Lower lobe of right lung (tissue), 2 donors: Measurements from ENCODE around the gene ZBP1. TPM values are rescaled to one million over a fixed set of nuclear protein-coding genes. Genes with fewer than 3 reads are reported as not detected.

Experiments used
- ATAC-seq, 2 donors: fragments of 200-7000 bp; cut with Tn5 transposase; one replicate each; pipeline ENCODE4 v1.9.1; 2020 to 2022; ENCODE audit warnings: mild to moderate bottlenecking in 2 of 2, moderate library complexity in 2 of 2
- DNase-seq: peaks from one replicate; pipeline ENCODE4 v3.0.0-alpha.2; 2020
- H3K27ac ChIP-seq: fragments of 200-600 bp; one replicate; pipeline ENCODE4 v1.8.0; 2022
- H3K27me3 ChIP-seq: fragments of 200-600 bp; one replicate; pipeline ENCODE4 v1.8.0; 2022; ENCODE audit warnings: low read depth
- H3K36me3 ChIP-seq: fragments of 200-600 bp; one replicate; pipeline ENCODE4 v1.8.0; 2022; ENCODE audit warnings: mild to moderate bottlenecking
- H3K4me1 ChIP-seq: fragments of 200-600 bp; one replicate; pipeline ENCODE4 v1.8.0; 2022
- H3K4me3 ChIP-seq: fragments of 200-600 bp; one replicate; pipeline ENCODE4 v1.8.0; 2022; ENCODE audit warnings: mild to moderate bottlenecking
- H3K9me3 ChIP-seq: fragments of 200-600 bp; one replicate; pipeline ENCODE4 v1.8.0; 2022
- intact Hi-C: fragments of 100-400 bp; cut with DNase I; formaldehyde crosslinking; loops from one replicate; pipeline ENCODE4 v1.11.0; 2022
- total RNA-seq: library from RNA; stranded (reverse); fragmentation: NEBNext Ultra II Directional; extraction: Animal tissue kit (Norgen Biotek cat#: 25700); gene quantifications from one replicate; pipeline ENCODE4 v1.2.1, GENCODE V29; 2021
- TF ChIP-seq, protein P1 (sequence below): fragments of 200-600 bp; IDR thresholded peaks from one replicate; pipeline ENCODE4 v1.8.0; 2022; ENCODE audit warnings: antibody characterized with exemption, mild to moderate bottlenecking
- donor health status: DM: no; HTN: yes; CAD: no; lungs with severe emphysema.

The ZBP1 gene
- total RNA-seq, 1 donor from 2014 or later: 5.8 TPM

DNA sequence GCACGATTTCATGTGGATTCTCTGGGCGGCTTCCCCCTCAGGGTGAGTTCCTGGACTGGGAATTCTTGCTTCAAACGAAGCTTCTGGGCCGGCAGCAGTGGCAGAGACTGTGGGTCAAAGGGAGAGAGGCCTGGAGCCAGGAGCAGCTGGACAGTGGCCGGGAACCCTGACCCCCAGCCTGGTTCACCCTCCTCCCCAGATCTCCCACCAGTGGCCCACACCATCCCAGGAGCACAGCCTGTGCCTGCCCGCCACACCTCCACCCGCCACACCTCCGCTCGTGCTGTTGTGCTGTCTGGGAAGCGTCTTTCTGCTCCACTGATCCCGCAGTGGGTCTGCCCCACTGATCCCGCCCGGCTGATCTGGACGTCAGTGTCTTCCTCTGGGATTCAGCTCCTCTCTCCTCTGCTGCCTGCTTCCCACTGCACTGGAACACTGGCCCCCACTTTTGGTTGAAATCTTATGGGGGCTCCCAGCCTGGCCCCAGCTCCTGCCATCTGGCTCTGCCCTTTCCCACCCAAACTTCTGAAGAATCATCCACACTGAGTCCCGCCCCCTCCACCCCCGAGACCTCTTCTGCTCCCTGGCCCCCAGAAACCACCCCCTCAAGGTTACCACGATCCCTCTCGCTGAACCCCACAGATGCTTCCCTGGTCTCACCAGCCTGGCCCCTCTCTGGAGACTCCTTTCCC, 9.8 kb downstream of the ZBP1 start:
- TF ChIP-seq, protein P1, sequence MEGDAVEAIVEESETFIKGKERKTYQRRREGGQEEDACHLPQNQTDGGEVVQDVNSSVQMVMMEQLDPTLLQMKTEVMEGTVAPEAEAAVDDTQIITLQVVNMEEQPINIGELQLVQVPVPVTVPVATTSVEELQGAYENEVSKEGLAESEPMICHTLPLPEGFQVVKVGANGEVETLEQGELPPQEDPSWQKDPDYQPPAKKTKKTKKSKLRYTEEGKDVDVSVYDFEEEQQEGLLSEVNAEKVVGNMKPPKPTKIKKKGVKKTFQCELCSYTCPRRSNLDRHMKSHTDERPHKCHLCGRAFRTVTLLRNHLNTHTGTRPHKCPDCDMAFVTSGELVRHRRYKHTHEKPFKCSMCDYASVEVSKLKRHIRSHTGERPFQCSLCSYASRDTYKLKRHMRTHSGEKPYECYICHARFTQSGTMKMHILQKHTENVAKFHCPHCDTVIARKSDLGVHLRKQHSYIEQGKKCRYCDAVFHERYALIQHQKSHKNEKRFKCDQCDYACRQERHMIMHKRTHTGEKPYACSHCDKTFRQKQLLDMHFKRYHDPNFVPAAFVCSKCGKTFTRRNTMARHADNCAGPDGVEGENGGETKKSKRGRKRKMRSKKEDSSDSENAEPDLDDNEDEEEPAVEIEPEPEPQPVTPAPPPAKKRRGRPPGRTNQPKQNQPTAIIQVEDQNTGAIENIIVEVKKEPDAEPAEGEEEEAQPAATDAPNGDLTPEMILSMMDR: no peak
- H3K9me3 ChIP-seq: no peaks in the 10 kb centered on the region
- no peaks in the 10 kb centered on the region for H3K36me3 ChIP-seq
- DNase-seq (peak; percentile 32), ATAC-seq (no peak)
- no peak overlapping the region for H3K4me3 ChIP-seq
- intact Hi-C loops: no loop called here
- H3K4me1 ChIP-seq: no peaks in the 10 kb centered on the region
- peaks cover 8% of the 10 kb centered on the region for H3K27me3 ChIP-seq
- H3K27ac ChIP-seq: no peak overlapping the region

DNA sequence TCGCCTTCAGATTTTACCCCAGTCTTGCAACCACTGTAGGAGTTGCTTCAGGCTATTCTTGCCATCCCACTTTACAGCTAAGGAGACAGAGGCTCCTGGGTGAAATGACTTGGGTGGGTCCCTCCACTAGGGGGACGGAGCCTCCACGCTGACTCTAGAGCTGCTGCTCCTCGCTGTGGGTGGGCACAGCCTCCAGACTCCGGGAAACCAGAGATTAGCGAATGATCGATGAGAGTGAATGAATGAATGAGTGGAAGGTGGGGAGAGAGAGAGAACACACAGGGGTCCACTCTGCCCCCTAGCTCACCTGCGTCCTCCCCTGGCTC, 10.4 kb downstream of the ZBP1 start:
- ATAC-seq (no peak), DNase-seq (no peak)
- intact Hi-C loops: loop anchor here (10.0 kb wide), 1 partner anchor 595 kb away; no protein-coding TSS in a partner anchor
- no peak overlapping the region for H3K4me3 ChIP-seq
- no peak overlapping the region for H3K27ac ChIP-seq
- no peaks in the 10 kb centered on the region for H3K9me3 ChIP-seq
- peaks cover 8% of the 10 kb centered on the region for H3K27me3 ChIP-seq
- no peaks in the 10 kb centered on the region for H3K36me3 ChIP-seq
- no peaks in the 10 kb centered on the region for H3K4me1 ChIP-seq
- TF ChIP-seq, protein P1: no peak

DNA sequence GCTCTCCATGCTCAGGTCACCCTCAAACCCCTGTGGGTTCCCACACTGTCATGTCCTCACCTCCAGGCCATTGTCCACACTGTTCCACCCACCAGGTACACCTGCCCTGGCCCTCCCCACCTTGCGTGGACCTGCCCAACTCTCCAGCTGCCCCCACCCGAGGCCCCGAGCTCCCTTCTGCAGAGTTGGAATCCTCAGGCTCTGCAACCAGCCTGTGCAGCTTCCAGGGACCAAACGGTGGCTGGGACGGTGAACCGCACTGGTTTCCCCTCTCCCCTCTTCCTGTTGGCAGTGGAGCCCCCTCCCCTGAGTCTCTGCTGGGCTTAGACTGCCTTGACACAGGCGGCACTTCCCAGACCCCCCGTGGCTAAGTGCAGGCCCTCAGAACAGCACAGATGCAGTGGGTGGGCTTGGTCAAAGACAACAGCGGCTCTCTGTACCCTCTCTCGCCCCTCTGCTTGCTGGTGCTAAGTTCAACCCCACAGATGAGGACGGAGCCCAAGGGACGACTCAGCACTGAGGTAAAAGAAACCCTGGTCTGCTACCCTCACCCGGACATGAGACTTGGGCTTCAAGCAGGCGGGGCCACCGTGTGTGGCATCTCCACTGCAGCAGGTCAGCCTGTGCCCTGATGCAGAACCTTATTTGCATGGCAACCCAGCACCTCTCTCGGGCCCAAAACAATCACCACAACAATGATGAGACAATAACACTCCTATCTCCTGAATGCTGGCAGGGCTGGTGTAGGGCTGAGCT, 11.0 kb downstream of the ZBP1 start:
- no peaks in the 10 kb centered on the region for H3K9me3 ChIP-seq
- H3K27me3 ChIP-seq: peaks cover 8% of the 10 kb centered on the region
- no peak for ATAC-seq
- H3K36me3 ChIP-seq: no peaks in the 10 kb centered on the region
- no peak overlapping the region for H3K27ac ChIP-seq
- no peak overlapping the region for H3K4me3 ChIP-seq
- intact Hi-C loops: loop anchor here (10.0 kb wide), 1 partner anchor 596 kb away; no protein-coding TSS in a partner anchor
- TF ChIP-seq, protein P1: no peak
- no peaks in the 10 kb centered on the region for H3K4me1 ChIP-seq
- DNase-seq: peak; percentile 29

DNA sequence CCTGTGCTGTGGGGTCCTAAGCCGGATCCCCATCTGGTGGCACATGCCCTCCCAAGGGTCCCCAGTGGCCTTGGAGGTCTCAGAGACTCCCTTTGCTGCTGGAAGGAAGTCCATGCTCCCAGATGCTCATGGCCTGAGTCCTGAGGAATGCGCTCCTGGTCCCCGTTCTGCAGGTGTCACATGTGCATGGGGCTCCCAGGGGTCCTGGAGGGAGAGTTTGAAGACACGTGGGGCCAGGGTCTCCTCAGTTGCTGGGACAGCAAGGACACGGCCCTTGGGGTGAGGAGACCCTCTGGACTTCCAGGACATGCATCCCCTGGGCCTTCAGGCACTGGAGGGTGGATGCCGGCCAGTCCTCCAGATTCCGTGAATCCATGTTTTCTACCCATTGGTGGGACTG, 11.7 kb downstream of the ZBP1 start:
- no peak overlapping the region for H3K27ac ChIP-seq
- peaks cover 8% of the 10 kb centered on the region for H3K27me3 ChIP-seq
- H3K4me1 ChIP-seq: no peaks in the 10 kb centered on the region
- H3K9me3 ChIP-seq: no peaks in the 10 kb centered on the region
- DNase-seq: no peak
- intact Hi-C loops: loop anchor here (10.0 kb wide), 1 partner anchor 596 kb away; no protein-coding TSS in a partner anchor
- no peak overlapping the region for H3K4me3 ChIP-seq
- TF ChIP-seq, protein P1: no peak
- no peak for ATAC-seq
- H3K36me3 ChIP-seq: no peaks in the 10 kb centered on the region

DNA sequence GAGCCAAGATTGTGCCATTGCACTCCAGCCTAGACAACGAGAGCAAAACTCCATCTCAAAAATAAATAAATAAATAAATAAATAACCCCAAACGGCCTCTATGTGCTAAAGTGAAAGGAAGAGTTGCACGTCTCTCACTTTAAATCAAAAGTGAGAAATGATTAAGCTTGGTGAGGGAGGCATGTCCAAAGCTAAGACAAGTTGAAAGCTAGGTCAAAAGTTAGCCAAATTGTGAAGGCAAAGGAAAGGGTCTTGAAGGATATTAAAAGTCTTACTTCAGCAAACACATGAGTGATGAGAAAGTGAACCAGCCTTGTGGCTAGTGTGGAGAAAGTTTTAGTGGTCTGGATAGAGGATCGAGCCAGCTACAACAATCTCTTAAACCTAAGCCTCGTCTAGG, 14.3 kb downstream of the ZBP1 start:
- Histone ChIP-seq H3K4me3 (no peak overlapping the region), H3K4me1 (no peaks in the 10 kb centered on the region), H3K36me3 (no peaks in the 10 kb centered on the region), H3K9me3 (no peaks in the 10 kb centered on the region), H3K27me3 (peaks cover 8% of the 10 kb centered on the region), H3K27ac (no peak overlapping the region)
- DNase-seq (no peak), ATAC-seq (no peak)
- intact Hi-C loops: loop anchor here (10.0 kb wide), 1 partner anchor 599 kb away; no protein-coding TSS in a partner anchor
- TF ChIP-seq, protein P1: no peak
